Activated naive CD4-positive, alpha-beta T cell treated with anti-CD3 and anti-CD28 coated beads, Interleukin-2, amount 50 U/mL, for 72 hours (primary cell): ENCODE results near the gene NEK10. TPM values are rescaled to one million over a fixed set of nuclear protein-coding genes. Genes with fewer than 3 reads are reported as not detected.
"Not testable (repeated sequence)": the region's sequence is repeated elsewhere in the genome, so short reads cannot be mapped to it uniquely, and the experiment has no call there.

Experiments used
- ATAC-seq, 2 donors: fragments of 150-1000 bp; cut with Tn5 transposase; 2 replicates each; pipeline ENCODE4 v1.10.0; 2021; ENCODE audit warnings: mild to moderate bottlenecking in 2 of 2, moderate library complexity in 2 of 2
- DNase-seq, 2 donors: peaks; one replicate each; pipeline ENCODE4 v3.0.0; 2021 to 2022; ENCODE audit warnings: low spot score in 2 of 2
- H3K27ac Mint-ChIP-seq, 2 donors: one replicate each; pipeline ENCODE4 v1.8.0; 2022; ENCODE audit warnings: mild to moderate bottlenecking in 2 of 2, mixed read lengths in 2 of 2
- H3K36me3 Mint-ChIP-seq, 2 donors: one replicate each; pipeline ENCODE4 v1.8.0; 2022; ENCODE audit warnings: mixed read lengths in 2 of 2
- H3K9me3 Mint-ChIP-seq, 2 donors: one replicate each; pipeline ENCODE4 v1.8.0; 2022; ENCODE audit warnings: mixed read lengths in 2 of 2
- total RNA-seq, 2 donors: library from RNA; stranded (reverse); gene quantifications; one replicate each; pipeline ENCODE4 v1.2.3, GENCODE V29; 2022

The NEK10 gene
- total RNA-seq, 2 donors from 2014 or later, result 0.34 to 0.74 TPM

DNA sequence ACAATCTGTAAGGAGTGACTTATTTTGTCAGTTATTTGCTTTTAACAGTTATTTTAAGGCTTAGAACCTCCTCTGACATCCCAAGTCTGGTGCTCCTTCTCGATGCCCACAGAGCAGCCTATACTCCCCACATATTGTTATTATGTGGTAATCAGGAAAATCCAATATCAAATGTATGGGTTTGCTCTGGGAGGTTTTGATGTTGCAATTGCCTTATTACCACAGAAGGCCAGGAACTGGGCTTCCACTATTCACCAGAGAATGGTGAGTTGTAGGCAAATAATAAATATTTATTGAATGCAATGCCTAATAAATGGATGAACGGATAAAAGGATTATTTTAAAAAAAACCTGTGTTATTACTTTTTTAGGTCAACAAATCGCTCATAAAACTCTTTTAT lies 12.2 kb downstream of the NEK10 start:
- Mint-ChIP-seq H3K9me3 (no peaks in the 10 kb centered on the region), H3K36me3 (no peaks in the 10 kb centered on the region), H3K27ac (no peak overlapping the region)
- ATAC-seq (no peak), DNase-seq (no peak)

DNA sequence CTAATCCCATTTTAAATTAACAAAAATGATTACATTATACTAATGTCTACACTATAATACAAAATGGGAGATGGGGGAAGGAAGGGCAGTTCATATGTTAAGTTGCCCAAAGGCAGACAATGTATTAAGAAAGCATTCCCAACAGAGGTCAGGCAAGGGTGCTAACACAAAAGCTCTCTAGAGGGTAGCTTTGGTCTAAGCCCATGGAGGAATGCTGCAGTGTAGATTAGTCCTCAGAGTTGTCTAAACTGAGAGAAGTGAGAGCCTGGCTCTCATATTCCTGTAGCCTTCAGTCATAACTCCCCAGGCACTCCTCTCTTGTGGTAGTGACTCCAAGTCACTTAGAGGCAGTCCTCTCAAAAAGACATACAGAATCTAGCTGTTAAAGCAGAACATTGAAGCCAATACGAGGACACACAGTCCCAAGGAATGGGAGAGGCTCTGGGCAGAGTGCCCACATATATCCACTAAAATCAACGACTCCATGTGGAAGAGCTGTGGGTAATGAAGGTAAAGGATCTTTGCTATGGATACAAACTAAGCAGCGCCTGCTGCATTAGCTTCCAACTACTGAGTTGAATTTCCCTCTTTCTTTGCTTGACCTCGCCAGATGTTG lies 14.5 kb downstream of the NEK10 start:
- DNase-seq (no peak), ATAC-seq (no peak)
- Mint-ChIP-seq H3K36me3 (no peaks in the 10 kb centered on the region), H3K9me3 (no peaks in the 10 kb centered on the region), H3K27ac (no peak overlapping the region)

DNA sequence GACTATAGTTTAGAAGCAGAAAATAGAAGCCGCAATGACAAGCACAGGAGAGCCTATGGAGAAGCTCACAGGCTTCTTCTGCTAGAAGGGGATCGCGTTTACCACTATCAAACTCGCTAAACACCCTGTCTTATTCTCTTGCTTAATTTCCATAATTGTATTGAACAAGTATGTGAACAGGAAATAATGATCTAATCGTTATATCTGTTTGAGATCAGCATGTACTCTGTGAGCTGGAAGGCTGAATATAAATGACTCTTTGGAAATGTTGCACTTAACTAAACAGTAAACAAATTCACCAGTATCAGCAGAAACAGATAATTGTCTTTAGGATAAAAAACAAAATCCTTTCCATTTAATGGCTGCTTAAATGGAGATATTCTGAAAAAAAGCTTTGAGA lies 15.0 kb downstream of the NEK10 start:
- ATAC-seq, result no peak
- Mint-ChIP-seq H3K36me3 (no peaks in the 10 kb centered on the region), H3K27ac (no peak overlapping the region), H3K9me3 (no peaks in the 10 kb centered on the region)
- DNase-seq, result no peak

DNA sequence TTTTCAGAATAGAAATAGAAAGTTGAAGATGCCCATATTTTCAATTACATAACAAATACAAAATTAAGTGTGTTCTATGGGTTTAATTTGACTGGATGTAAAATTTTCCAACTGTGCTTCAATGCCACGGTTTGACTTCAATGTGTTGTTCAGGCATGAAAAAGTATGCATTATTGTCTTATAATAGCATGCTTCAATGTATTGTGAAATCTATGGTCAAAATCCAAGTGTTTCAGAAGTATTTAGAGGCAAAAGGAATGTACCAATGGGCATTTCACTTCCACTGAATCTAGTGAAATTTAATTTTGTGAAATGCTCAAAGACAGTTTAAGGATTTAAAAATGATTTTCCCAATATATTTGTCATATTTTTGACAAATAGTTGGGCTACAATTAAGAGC lies 16.0 kb downstream of the NEK10 start:
- ATAC-seq (no peak), DNase-seq (no peak)
- Mint-ChIP-seq H3K36me3 (no peaks in the 10 kb centered on the region), H3K9me3 (no peaks in the 10 kb centered on the region), H3K27ac (no peak overlapping the region)

DNA sequence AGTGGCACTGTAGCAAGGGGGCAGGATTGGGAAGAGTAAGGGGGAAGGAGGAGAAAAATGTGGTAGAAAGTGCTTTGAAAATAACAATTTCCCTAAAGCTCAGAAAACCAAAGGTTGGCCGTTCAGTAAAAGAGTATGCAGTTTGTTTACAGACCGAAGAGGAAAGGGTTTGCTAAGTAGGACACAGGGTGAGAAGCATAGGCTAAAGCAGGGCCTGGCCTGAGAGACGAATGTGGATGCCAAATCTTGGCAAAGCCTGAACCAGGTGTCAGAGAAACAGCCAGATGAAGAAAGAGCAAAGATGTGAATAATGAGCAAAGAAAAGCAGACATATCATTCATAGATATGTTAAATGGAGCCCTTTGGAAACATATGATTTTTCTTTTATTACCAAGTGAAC lies 17.1 kb downstream of the NEK10 start:
- ATAC-seq (no peak), DNase-seq (no peak)
- no peak overlapping the region for H3K27ac Mint-ChIP-seq
- H3K36me3 Mint-ChIP-seq, result no peaks in the 10 kb centered on the region
- no peaks in the 10 kb centered on the region for H3K9me3 Mint-ChIP-seq

DNA sequence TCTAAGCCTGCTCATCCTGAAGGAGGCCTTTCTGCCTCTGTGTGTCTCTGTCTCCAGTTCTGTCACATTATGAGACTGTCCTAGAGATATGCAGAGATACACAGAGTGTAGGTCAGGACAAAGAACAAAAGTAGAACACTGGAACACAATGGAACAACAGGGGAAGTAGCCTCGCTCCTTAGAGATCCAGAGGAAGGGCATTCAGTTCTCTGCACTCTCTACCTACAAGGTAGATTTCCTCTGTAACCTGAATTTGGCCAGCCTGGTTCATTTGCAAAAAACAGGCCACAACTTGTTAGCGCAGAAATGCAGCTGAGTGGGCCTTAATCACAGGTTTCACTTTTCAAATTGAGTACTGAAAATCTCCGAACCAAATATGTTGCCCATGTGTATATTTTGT lies 19.4 kb downstream of the NEK10 start:
- Mint-ChIP-seq H3K36me3 (no peaks in the 10 kb centered on the region), H3K9me3 (no peaks in the 10 kb centered on the region), H3K27ac (no peak overlapping the region)
- ATAC-seq (no peak), DNase-seq (no peak)

DNA sequence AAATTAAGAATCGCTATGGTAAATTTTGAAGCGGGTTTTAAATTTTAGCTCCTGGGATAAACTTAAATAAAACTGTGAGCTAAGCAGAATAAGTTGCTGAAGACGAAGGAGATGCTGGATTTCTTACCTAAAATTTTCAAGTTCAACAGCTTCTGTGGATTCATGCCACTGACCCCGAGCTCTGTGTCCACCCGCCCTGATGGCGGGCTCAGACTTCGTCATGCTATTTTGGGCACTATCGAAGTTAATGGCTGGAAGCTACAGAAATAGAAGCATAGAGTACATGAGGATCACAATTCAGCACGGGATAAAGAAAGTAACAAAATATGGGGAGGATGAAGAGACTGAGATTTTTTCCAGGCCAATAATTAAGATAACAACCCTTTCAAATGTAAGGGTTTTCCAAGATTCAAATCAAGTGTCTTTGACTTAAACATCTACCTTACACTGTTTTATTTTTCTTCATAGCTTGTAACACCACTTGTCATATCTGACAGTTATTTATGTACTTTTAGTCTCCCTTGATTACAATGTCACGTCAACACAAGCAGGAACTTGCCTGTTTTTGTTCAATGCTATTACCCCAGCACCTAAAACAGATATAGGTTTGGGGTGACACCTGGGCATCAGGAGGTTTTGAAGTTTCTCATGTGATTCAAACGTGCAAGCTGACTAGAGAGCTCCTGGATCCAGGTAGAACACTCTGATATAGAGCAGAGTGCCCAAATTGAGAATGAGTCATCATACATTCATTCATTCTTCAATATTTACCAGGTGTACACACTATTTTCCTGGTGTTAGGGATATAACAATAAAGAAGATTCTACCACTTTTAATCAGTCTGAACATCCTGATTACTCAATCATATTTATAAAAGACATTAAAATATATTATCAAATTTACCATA lies 23.0 kb downstream of the NEK10 start:
- no peak overlapping the region for H3K27ac Mint-ChIP-seq

DNA sequence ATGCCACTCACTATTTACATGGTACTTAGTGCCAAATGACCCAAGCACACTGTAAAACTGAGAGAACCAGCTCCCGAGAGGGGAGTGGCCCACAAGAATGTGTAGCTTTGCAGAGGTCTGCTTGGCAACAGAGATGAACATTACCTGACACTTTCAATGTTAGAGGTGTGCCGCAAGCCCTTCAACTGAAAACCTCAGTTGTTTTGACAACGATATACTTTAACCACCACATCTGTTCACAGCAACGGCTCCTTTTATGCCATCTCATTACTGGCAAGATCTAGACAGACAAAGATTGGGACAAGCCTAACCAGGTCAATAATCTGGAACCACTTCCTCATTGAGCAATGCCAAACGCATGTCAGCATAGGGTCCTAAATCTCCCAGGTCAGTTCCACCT lies 23.7 kb downstream of the NEK10 start:
- Mint-ChIP-seq H3K9me3 (no peaks in the 10 kb centered on the region), H3K27ac (no peak overlapping the region), H3K36me3 (no peaks in the 10 kb centered on the region)
- ATAC-seq (peak; percentile 29 to 48), DNase-seq (no peak)

More for the DNA sequence above, 23.0 kb downstream of the NEK10 start:
- ATAC-seq (no peak), DNase-seq (no peak)
- Mint-ChIP-seq H3K36me3 (no peaks in the 10 kb centered on the region), H3K9me3 (no peaks in the 10 kb centered on the region)

DNA sequence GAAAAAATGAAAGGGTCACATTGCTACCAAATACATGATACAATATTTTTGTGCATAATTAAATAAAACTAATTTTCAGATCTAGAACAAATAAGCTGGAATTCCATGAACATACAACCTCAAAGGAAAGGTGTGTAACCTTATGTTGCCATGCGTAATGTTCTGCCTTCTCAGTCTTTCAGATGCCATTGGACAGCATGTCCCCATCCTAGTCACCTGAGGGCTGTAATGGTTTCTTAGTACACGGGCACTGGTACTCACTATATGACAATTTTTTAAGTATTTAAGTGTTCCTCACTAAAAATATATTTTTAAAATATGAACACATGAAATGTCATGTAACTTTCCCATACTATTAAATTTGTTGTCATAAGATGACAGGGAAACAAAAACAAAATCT lies 24.1 kb downstream of the NEK10 start:
- DNase-seq, result no peak
- no peak overlapping the region for H3K27ac Mint-ChIP-seq
- ATAC-seq, result no peak
- H3K36me3 Mint-ChIP-seq, result no peaks in the 10 kb centered on the region
- H3K9me3 Mint-ChIP-seq, result no peaks in the 10 kb centered on the region

DNA sequence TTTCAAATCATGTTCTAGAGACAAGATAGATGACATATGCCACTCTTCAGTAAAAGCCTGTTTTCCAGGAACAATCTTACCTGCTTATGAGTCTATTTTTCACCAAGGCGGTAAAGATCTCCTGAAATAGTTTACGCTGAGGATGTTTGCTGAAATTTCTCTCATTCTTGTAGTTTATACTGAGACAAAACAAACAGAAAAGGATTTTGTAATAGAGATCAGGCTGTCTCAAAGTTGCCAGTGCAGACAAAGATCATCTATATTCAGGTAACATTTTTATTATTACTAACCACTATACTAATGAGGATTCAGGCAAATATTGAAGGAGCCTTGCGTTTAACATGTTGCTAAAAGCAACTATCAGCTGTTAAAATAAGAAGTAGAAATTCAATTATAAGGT lies 25.0 kb downstream of the NEK10 start:
- ATAC-seq (no peak), DNase-seq (no peak)
- Mint-ChIP-seq H3K9me3 (no peaks in the 10 kb centered on the region), H3K36me3 (no peaks in the 10 kb centered on the region), H3K27ac (no peak overlapping the region)

DNA sequence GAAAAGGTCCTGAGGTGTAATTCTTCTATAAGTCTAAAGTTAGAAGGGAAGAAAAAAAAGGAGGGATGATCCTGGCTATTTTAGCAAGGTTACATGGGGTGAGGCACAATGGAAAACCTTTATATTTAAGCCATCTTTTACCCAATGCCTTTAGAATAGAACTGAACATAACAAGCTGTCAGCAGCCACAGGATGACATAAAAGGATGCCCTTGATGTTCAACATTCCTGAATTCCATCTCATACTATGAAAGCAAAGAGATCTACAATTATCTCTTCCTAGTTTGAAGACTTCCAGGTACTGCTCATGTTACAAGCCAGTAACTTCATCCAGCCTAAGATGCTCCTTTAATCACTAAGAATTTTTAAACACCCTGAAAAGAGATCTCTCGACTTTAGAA lies 26.9 kb downstream of the NEK10 start:
- H3K27ac Mint-ChIP-seq, result no peak overlapping the region
- no peaks in the 10 kb centered on the region for H3K9me3 Mint-ChIP-seq
- H3K36me3 Mint-ChIP-seq, result no peaks in the 10 kb centered on the region

DNA sequence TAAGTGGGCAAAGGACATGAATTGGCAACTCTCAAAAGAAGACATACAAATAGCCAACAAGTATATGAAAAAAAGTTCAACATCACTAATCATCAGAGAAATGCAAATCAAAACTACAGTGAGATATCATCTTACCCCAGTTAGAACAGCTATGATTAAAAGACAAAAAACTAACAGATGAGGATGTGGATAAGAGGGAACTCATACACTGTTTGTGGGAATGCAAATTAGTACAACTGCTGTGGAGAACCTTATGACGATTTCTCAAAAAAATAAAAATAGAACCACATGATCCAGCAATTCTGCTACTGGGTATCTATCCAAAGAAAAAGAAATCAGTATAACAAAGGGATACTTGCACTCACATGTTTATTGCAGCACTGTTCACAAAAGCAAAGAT lies 28.6 kb downstream of the NEK10 start:
- DNase-seq, result no peak
- H3K36me3 Mint-ChIP-seq, result no peaks in the 10 kb centered on the region
- no peak overlapping the region for H3K27ac Mint-ChIP-seq
- ATAC-seq, result no peak
- H3K9me3 Mint-ChIP-seq, result no peaks in the 10 kb centered on the region

More for the DNA sequence above, 26.9 kb downstream of the NEK10 start:
- no peak for DNase-seq
- no peak for ATAC-seq

DNA sequence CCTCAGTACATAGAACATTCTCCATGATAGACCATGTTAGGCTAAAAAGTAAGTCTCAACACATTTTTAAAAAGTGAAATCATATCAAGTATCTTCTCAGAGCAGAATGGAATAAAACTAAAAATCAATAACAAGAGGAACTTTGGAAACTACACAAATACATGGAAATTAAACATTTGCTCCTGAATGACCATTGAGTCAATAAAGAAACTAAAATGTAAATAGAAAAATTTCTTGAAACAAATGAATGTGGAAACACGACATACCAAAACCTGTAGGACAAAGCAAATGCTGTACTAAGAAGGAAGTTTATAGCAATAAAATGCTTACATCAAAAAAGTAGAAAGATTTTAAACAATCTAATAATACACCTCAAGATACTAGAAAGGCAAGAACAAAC lies 33.6 kb downstream of the NEK10 start:
- H3K27ac Mint-ChIP-seq, result no peak overlapping the region
- no peaks in the 10 kb centered on the region for H3K36me3 Mint-ChIP-seq
- ATAC-seq (no peak), DNase-seq (no peak)
- H3K9me3 Mint-ChIP-seq, result no peaks in the 10 kb centered on the region

DNA sequence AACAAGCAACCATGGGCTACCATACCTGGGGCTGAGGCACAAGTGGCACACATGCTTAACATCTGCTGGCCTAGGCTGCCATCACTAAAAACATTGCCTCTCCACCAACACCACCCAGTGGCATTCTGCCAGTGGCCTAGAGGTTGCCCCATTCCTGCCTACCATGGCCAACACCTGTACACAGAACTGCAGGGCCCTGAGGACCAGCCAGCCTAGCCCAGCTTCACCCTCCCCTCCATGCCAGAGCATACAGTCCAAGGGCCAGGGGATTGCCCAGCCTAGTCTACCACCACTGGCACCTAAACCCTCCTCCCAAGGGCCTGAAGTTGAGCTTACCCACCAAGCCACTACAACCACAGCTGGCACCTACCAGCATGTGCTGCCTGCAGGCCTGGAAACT lies 35.3 kb downstream of the NEK10 start:
- no peaks in the 10 kb centered on the region for H3K9me3 Mint-ChIP-seq
- ATAC-seq (no peak), DNase-seq (no peak)
- no peak overlapping the region for H3K27ac Mint-ChIP-seq
- H3K36me3 Mint-ChIP-seq, result peaks cover 0 to 3% of the 10 kb centered on the region in 2 donors

DNA sequence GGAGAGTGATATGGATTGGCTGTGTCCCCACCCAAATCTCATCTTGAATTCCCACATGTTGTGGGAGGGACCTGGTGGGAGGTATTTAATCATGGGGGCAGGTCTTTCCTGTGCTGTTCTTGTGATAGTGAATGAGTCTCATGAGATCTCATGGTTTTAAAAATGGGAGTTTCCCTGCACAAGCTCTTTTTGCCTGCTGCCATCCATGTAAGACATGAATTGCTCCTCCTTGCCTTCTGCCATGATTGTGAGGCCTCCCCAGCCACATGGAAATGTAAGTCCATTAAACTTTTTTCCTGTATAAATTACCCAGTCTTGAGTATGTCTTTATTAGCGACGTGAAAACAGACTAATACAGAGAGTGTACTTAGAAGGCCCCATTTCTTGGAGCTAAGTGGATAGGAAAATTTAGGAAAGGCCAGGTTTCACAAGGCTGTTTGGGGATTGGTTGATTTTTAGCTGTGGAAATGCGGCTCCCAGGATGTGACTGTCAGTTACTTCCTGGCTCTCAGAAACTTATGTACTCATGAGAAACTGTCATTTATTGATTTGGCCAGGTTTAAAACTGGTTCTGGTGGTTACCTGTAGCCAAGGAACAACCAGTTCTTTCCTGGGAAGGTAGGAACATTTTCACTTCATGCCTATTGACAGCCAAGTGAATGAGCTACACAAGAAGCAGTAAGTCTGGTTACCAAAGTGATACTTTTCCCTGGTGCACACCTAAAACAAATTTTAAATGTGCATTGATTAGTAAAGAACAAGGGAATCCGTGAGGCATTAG lies 40.0 kb downstream of the NEK10 start:
- peaks cover 8 to 11% of the 10 kb centered on the region in 2 donors for H3K36me3 Mint-ChIP-seq
- not testable (repeated sequence) for H3K9me3 Mint-ChIP-seq, DNase-seq, ATAC-seq, H3K27ac Mint-ChIP-seq

DNA sequence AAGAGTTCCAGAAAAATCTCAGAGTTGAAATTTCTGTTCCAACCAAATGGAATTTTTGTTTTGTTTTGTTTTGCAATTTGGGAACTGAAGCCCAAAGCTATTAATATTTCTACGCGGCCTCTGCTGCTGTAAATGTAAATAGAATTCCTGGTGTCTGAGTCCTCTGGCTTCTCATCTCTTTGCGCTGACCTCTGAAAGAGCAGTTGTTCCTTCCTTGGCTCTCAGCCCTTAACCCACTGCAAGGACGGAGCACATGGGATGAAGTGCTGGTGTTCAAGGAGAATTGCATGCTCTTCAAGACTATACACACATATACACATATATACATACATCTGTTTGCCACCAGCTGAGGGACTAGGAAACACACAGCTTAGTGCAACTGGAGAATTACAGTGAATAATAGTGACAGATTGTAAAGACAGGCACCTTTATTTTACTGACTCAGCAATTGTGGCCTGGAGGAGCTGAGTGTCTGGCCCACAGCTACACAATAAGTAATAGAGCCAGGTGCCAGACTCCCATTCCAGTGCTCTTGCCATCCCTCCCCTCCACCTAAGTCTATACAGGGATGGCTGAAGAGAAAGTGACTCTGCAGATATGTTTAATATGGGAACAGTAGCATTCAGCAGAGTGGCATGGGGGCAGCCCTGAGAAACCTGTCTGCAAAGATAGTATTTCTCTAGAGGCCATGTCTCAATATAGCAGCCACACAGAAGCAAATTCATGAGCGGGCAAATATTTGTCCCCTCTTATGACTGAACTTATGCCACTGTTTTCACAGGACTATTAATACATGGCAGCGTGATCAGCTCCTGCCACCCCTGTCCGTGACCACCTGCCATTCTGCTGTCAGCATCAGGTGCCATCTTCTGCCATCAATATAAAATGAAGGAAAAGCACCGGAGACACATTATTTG lies 42.3 kb downstream of the NEK10 start:
- no peak overlapping the region for H3K27ac Mint-ChIP-seq
- H3K9me3 Mint-ChIP-seq, result peaks cover 7% of the 10 kb centered on the region in 2 donors
- ATAC-seq, result no peak
- H3K36me3 Mint-ChIP-seq, result peaks cover 8 to 11% of the 10 kb centered on the region in 2 donors
- DNase-seq, result no peak
